HepG2 (cell line): ENCODE data around the gene PPP2R2D. TPM values are rescaled to one million over a fixed set of nuclear protein-coding genes. Genes with fewer than 3 reads are reported as not detected.
A peak's percentile ranks its signal among the peaks of the same experiment; 100 is the strongest.

Experiments used
- AGO2 ChIP-seq: fragments of 200-400 bp; formaldehyde crosslinking; optimal IDR thresholded peaks from 2 replicates; pipeline ENCODE3; 2017; ENCODE audit warnings: mild to moderate bottlenecking, low read depth, low read length, moderate library complexity
- ARNTL ChIP-seq: sonication (generic); formaldehyde crosslinking; IDR thresholded peaks from 2 replicates; pipeline ENCODE4 v1.4.0; 2020; ENCODE audit warnings: mild to moderate bottlenecking, missing genetic modification reagents
- CCDC6 ChIP-seq: sonication (generic); formaldehyde crosslinking; IDR thresholded peaks from 2 replicates; pipeline ENCODE4 v1.8.1; 2022; ENCODE audit warnings: mild to moderate bottlenecking, missing genetic modification reagents, moderate library complexity
- EHMT2 ChIP-seq: fragments of 200-600 bp; sonication (generic); IDR thresholded peaks from 2 replicates; pipeline ENCODE4 v1.7.0; 2017; ENCODE audit warnings: antibody characterized with exemption, low read depth, low read length, borderline replicate concordance
- GPBP1L1 ChIP-seq: sonication (generic); formaldehyde crosslinking; IDR thresholded peaks from 2 replicates; pipeline ENCODE4 v1.5.0; 2020; ENCODE audit warnings: mild to moderate bottlenecking, missing genetic modification reagents
- HNRNPUL1 ChIP-seq: fragments of 200-400 bp; formaldehyde crosslinking; IDR thresholded peaks from 2 replicates; pipeline ENCODE4 v1.6.1; 2017; ENCODE audit warnings: low read depth, mild to moderate bottlenecking, low read length, moderate library complexity
- HOMEZ ChIP-seq: IDR thresholded peaks from 2 replicates; pipeline ENCODE4 v1.6.1; 2016; ENCODE audit warnings: low read depth
- KDM2A ChIP-seq: sonication (generic); formaldehyde crosslinking; IDR thresholded peaks from 2 replicates; pipeline ENCODE4 v1.4.0; 2020; ENCODE audit warnings: low read depth, missing genetic modification reagents, borderline replicate concordance
- RBM39 ChIP-seq: fragments of 200-400 bp; formaldehyde crosslinking; IDR thresholded peaks from one replicate; pipeline ENCODE4 v1.6.1; 2018; ENCODE audit warnings: antibody characterized with exemption, mild to moderate bottlenecking, low read depth, low read length; ENCODE audit not compliant: poor library complexity, severe bottlenecking
- SMARCC2 ChIP-seq: fragments of 450-650 bp; IDR thresholded peaks from 2 replicates; pipeline ENCODE4 v1.6.1; 2017; ENCODE audit warnings: antibody characterized with exemption, mild to moderate bottlenecking
- SSRP1 ChIP-seq: IDR thresholded peaks from 2 replicates; pipeline ENCODE4 v1.6.1; 2016; ENCODE audit warnings: control low read depth
- ZBTB7B ChIP-seq: sonication (generic); formaldehyde crosslinking; IDR thresholded peaks from 2 replicates; pipeline ENCODE4 v1.4.0; 2020; ENCODE audit warnings: missing genetic modification reagents
- ZC3H4 ChIP-seq: sonication (generic); formaldehyde crosslinking; IDR thresholded peaks from 2 replicates; pipeline ENCODE4 v1.4.0; 2020; ENCODE audit warnings: missing genetic modification reagents, borderline replicate concordance
- ZFY ChIP-seq: sonication (generic); formaldehyde crosslinking; IDR thresholded peaks from 2 replicates; pipeline ENCODE4 v1.4.0; 2020; ENCODE audit warnings: missing genetic modification reagents
- ZIK1 ChIP-seq: sonication (generic); formaldehyde crosslinking; IDR thresholded peaks from 2 replicates; pipeline ENCODE4 v1.5.0; 2020; ENCODE audit warnings: mild to moderate bottlenecking, low read depth, missing genetic modification reagents, borderline replicate concordance
- ZMYM4 ChIP-seq: sonication (generic); formaldehyde crosslinking; IDR thresholded peaks from 2 replicates; pipeline ENCODE4 v1.8.1; 2023; ENCODE audit warnings: mild to moderate bottlenecking, missing genetic modification reagents
- ZNF292 ChIP-seq: sonication (generic); formaldehyde crosslinking; IDR thresholded peaks from 2 replicates; pipeline ENCODE4 v1.8.1; 2022; ENCODE audit warnings: mild to moderate bottlenecking, low read depth, missing genetic modification reagents, borderline replicate concordance
- ZNF468 ChIP-seq: sonication (generic); formaldehyde crosslinking; IDR thresholded peaks from 2 replicates; pipeline ENCODE4 v1.8.0; 2022; ENCODE audit warnings: mild to moderate bottlenecking, moderate library complexity, missing genetic modification reagents
- polyA plus RNA-seq, 8 experiments: library from polyadenylated mRNA; depleted of rRNA in 3 of 8; stranded (reverse) in 7 of 8; unstranded in 1 of 8; fragments of >200 nt; fragmentation: Illumina TruSeq in 4 of 8; extraction: Trizol in 4 of 8; gene quantifications; 2 replicates each; pipeline versions ENCODE4 v1.2.1 to v1.2.3, GENCODE V29; 2011 to 2016; ENCODE audit warnings: low read depth in 4 of 8, missing spikeins in 1 of 8, mixed read lengths in 1 of 8; ENCODE audit not compliant: insufficient read depth in 1 of 8
- total RNA-seq, 5 experiments: library from RNA; depleted of rRNA; stranded (reverse); fragments of >200 nt; fragmentation: Illumina TruSeq; extraction: Trizol; gene quantifications; 2 replicates each; pipeline ENCODE4 v1.2.3, GENCODE V29; 2016; ENCODE audit warnings: low read depth in 1 of 5
- TF ChIP-seq, protein P1 (sequence below): sonication (generic); formaldehyde crosslinking; IDR thresholded peaks from 2 replicates; pipeline ENCODE4 v1.4.0; 2020; ENCODE audit warnings: mild to moderate bottlenecking, missing genetic modification reagents
- TF ChIP-seq, protein P2 (sequence below): sonication (generic); formaldehyde crosslinking; IDR thresholded peaks from 2 replicates; pipeline ENCODE4 v1.8.1; 2022; ENCODE audit warnings: mild to moderate bottlenecking, missing genetic modification reagents
- TF ChIP-seq, protein P3 (sequence below): IDR thresholded peaks from 2 replicates; pipeline ENCODE4 v1.6.1; 2012; ENCODE audit warnings: low read depth, low read length, improper control_type of control experiment

Gene PPP2R2D
- total and polyA plus RNA-seq, 2 of the 13 experiments (the other 11 are each of a cell fraction or from before 2014, with no cell fraction given): 32.7 to 33.2 TPM

GRCh38 chr10:131885391-131886165 lies 15.2 kb upstream of the PPP2R2D start (continued):
- TF ChIP-seq GPBP1L1 (CRISPR knock-in tag) (no peak), ZMYM4 (CRISPR knock-in tag) (0 out of 2 replicates have a peak, but pooled peaks have one; percentile 14), EHMT2 (no peak), AGO2 (no peak), CCDC6 (CRISPR knock-in tag) (0 out of 2 replicates have a peak, but pooled peaks have one; percentile 43), SMARCC2 (no peak), RBM39 (no peak), ZNF292 (peak; percentile 67; the same call in 1 of the 2 replicates), HOMEZ (CRISPR knock-in tag) (no peak), KDM2A (CRISPR knock-in tag) (peak; percentile 76; the same call in 1 of the 2 replicates), ZC3H4 (CRISPR knock-in tag) (no peak), HNRNPUL1 (no peak), SSRP1 (CRISPR knock-in tag) (no peak), ARNTL (CRISPR knock-in tag) (no peak), ZNF468 (no peak), ZIK1 (CRISPR knock-in tag) (no peak), ZFY (CRISPR knock-in tag) (peak; percentile 41; the same call in 1 of the 2 replicates), ZBTB7B (CRISPR knock-in tag) (no peak; the same call in 1 of the 2 replicates)
- TF ChIP-seq, protein P1, sequence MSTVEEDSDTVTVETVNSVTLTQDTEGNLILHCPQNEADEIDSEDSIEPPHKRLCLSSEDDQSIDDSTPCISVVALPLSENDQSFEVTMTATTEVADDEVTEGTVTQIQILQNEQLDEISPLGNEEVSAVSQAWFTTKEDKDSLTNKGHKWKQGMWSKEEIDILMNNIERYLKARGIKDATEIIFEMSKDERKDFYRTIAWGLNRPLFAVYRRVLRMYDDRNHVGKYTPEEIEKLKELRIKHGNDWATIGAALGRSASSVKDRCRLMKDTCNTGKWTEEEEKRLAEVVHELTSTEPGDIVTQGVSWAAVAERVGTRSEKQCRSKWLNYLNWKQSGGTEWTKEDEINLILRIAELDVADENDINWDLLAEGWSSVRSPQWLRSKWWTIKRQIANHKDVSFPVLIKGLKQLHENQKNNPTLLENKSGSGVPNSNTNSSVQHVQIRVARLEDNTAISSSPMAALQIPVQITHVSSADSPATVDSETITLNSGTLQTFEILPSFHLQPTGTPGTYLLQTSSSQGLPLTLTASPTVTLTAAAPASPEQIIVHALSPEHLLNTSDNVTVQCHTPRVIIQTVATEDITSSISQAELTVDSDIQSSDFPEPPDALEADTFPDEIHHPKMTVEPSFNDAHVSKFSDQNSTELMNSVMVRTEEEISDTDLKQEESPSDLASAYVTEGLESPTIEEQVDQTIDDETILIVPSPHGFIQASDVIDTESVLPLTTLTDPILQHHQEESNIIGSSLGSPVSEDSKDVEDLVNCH (CRISPR knock-in tag): no peak
- TF ChIP-seq, protein P2, sequence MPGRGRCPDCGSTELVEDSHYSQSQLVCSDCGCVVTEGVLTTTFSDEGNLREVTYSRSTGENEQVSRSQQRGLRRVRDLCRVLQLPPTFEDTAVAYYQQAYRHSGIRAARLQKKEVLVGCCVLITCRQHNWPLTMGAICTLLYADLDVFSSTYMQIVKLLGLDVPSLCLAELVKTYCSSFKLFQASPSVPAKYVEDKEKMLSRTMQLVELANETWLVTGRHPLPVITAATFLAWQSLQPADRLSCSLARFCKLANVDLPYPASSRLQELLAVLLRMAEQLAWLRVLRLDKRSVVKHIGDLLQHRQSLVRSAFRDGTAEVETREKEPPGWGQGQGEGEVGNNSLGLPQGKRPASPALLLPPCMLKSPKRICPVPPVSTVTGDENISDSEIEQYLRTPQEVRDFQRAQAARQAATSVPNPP (CRISPR knock-in tag): no peak
- TF ChIP-seq, protein P3, sequence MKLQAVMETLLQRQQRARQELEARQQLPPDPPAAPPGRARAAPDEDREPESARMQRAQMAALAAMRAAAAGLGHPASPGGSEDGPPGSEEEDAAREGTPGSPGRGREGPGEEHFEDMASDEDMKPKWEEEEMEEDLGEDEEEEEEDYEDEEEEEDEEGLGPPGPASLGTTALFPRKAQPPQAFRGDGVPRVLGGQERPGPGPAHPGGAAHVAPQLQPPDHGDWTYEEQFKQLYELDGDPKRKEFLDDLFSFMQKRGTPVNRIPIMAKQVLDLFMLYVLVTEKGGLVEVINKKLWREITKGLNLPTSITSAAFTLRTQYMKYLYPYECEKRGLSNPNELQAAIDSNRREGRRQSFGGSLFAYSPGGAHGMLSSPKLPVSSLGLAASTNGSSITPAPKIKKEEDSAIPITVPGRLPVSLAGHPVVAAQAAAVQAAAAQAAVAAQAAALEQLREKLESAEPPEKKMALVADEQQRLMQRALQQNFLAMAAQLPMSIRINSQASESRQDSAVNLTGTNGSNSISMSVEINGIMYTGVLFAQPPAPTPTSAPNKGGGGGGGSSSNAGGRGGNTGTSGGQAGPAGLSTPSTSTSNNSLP: no peak
